Retinal pigment epithelial cell (primary cell): Measurements from ENCODE around the gene CDC27.
"Not testable (repeated sequence)": the region's sequence is repeated elsewhere in the genome, so short reads cannot be mapped to it uniquely, and the experiment has no call there.

Source experiments
- DNase-seq: peaks from one replicate; pipeline ENCODE4 v3.0.0-alpha.2; 2010; ENCODE audit warnings: low read depth
- H3K4me3 ChIP-seq: 2 replicates; pipeline ENCODE4 v1.5.1; 2011; ENCODE audit warnings: mild to moderate bottlenecking, low read length, control low read depth, moderate library complexity
- CTCF ChIP-seq: conservative IDR thresholded peaks from 2 replicates; pipeline ENCODE4 v1.5.1; 2011; ENCODE audit warnings: low read depth, low read length, control low read depth, inconsistent platforms

CDC27 gene

DNA sequence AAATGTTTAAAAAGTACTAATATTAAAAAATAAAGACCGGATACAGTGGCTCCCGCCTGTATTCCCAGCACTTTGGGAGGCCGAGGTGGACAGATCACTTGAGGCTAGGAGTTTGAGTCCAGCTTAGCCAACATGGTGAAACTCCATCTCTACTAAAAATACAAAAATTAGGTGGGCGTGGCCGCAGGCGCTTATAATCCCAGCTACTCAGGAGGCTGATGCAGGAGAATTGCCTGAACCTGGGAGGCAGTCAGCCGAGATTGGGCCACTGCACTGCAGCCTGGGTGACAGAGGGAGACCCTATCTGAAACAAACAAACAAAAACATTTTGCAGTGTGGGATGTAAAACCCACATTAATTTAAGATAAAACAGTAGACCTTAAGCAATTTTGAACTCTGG is 11.8 kb downstream of the CDC27 start:
- no peak for TF ChIP-seq CTCF
- DNase-seq = no peak
- H3K4me3 ChIP-seq = no peak overlapping the region

DNA sequence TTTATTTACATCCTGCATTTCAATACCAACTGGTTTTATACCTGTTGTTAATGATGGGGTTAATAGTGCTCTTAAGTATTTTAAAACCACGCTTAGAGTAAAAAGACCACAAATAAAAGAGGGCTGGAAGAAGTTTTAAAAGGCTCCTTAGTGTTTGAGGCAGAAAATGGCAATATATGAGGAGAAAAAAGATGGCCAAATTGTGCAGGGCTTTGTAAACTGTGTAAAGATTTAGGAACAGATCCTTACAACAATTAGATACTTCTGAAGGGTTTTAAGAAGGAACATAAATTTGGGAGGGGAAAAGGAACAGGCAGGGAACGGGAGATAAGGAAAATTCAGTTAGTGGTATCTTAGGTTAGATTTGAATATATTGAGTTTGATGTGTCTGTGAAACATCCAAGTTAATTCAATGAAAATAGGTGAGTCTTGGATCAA is 12.7 kb downstream of the CDC27 start:
- TF ChIP-seq CTCF = no peak
- H3K4me3 ChIP-seq = no peak overlapping the region
- no peak for DNase-seq

- H3K4me3 ChIP-seq, DNase-seq: not testable (repeated sequence)
These were observed 14.3 kb downstream of the CDC27 start for GRCh38 chr17:47174823-47175222.

- no peak for TF ChIP-seq CTCF
- DNase-seq = no peak
- H3K4me3 ChIP-seq = no peak overlapping the region
These were observed 16.2 kb downstream of the CDC27 start for GRCh38 chr17:47172696-47173565.

GRCh38 chr17:47170710-47171109 is 18.4 kb downstream of the CDC27 start:
- no peak for DNase-seq
- no peak overlapping the region for H3K4me3 ChIP-seq
- no peak for TF ChIP-seq CTCF

GRCh38 chr17:47168896-47169295 is 20.2 kb downstream of the CDC27 start:
- not testable (repeated sequence) for DNase-seq, H3K4me3 ChIP-seq

- H3K4me3 ChIP-seq, DNase-seq: not testable (repeated sequence)
These were observed 22.2 kb downstream of the CDC27 start for GRCh38 chr17:47166854-47167253.

- no peak for DNase-seq
- no peak overlapping the region for H3K4me3 ChIP-seq
- no peak for TF ChIP-seq CTCF
These were observed 24.0 kb downstream of the CDC27 start for GRCh38 chr17:47165137-47165536.

DNA sequence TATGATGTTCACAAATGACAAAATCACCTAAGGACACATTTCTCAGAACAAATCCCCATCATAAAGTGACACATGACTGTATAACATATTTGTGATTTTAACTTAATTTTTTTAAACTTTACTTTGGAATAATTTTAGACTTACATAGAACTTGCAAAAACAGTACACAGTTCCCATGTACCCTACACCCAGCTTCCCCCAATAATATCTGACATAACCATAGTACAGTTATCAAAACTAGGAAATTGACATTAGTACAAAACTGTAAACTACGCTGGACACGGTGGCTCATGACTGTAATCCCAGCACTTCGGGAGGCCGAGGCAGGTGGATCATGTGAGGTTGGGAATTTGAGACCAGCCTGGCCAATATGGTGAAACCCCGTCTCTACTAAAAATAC is 24.8 kb downstream of the CDC27 start:
- TF ChIP-seq CTCF = no peak
- DNase-seq = no peak
- no peak overlapping the region for H3K4me3 ChIP-seq
